OCI-LY7 (cell line): Measurements from ENCODE around the gene COL8A1.

Experiments used
- CTCF ChIP-seq: fragments of 200-600 bp; sonication (generic); conservative IDR thresholded peaks from 2 replicates; pipeline ENCODE4 v1.5.1; 2014; ENCODE audit warnings: mild to moderate bottlenecking, antibody characterized with exemption, low read length, moderate library complexity, mixed read lengths
- EZH2phosphoT487 ChIP-seq: fragments of 200-600 bp; sonication (generic); IDR thresholded peaks from 2 replicates; pipeline ENCODE4 v1.6.1; 2018; ENCODE audit warnings: low read depth, borderline replicate concordance, mild to moderate bottlenecking, mixed run types, antibody characterized with exemption, low read length, moderate library complexity, mixed read lengths

GRCh38 chr3:99666201-99666600 lies 27.8 kb downstream of the COL8A1 start:
- TF ChIP-seq CTCF: no peak
- no peak for TF ChIP-seq EZH2phosphoT487
